Fibroblast of lung (primary cell): ENCODE results near the gene VPS25. TPM values are rescaled to one million over a fixed set of nuclear protein-coding genes. Genes with fewer than 3 reads are reported as not detected.

Experiments used
- DNase-seq, 2 donors: peaks; one replicate each; pipeline versions ENCODE4 v3.0.0 to v3.0.0-alpha.2; 2010; ENCODE audit warnings: low read depth in 2 of 2
- H2AFZ ChIP-seq: 2 replicates; pipeline ENCODE4 v1.5.1; 2012; ENCODE audit warnings: low read length, control low read depth, inconsistent platforms
- H3K27ac ChIP-seq: 2 replicates; pipeline ENCODE4 v1.5.1; 2011; ENCODE audit warnings: low read length, control low read depth; ENCODE audit not compliant: insufficient read depth
- H3K27me3 ChIP-seq: 2 replicates; pipeline ENCODE4 v1.5.1; 2011; ENCODE audit warnings: mild to moderate bottlenecking, low read length; ENCODE audit not compliant: control insufficient read depth, insufficient read depth
- H3K36me3 ChIP-seq: 2 replicates; pipeline ENCODE4 v1.5.1; 2011; ENCODE audit warnings: low read length; ENCODE audit not compliant: control insufficient read depth, insufficient read depth
- H3K4me1 ChIP-seq: 2 replicates; pipeline ENCODE4 v1.5.1; 2011; ENCODE audit warnings: low read length; ENCODE audit not compliant: control insufficient read depth, insufficient read depth; ENCODE audit errors: extremely low read depth
- H3K4me2 ChIP-seq: 2 replicates; pipeline ENCODE4 v1.5.1; 2011; ENCODE audit warnings: low read length, control low read depth; ENCODE audit not compliant: insufficient read depth; ENCODE audit errors: extremely low read depth
- H3K4me3 ChIP-seq, 4 experiments: fragments of 200-600 bp in 1 of 4; sonication (generic) in 1 of 4; replicated peaks in 1 of 4; 2 replicates each; pipeline ENCODE4 v1.5.1; 2011 to 2016; ENCODE audit warnings: low read length in 4 of 4, low read depth in 3 of 4, mild to moderate bottlenecking in 3 of 4, control low read depth in 2 of 4, inconsistent platforms in 1 of 4, mixed read lengths in 1 of 4; ENCODE audit not compliant: insufficient read depth in 1 of 4; ENCODE audit errors: control extremely low read depth in 1 of 4
- H3K79me2 ChIP-seq: 2 replicates; pipeline ENCODE4 v1.5.1; 2012; ENCODE audit warnings: mild to moderate bottlenecking, low read length, inconsistent platforms; ENCODE audit not compliant: control insufficient read depth, insufficient read depth
- H3K9ac ChIP-seq: 2 replicates; pipeline ENCODE4 v1.5.1; 2011; ENCODE audit warnings: mild to moderate bottlenecking, low read length, control low read depth; ENCODE audit not compliant: insufficient read depth
- H3K9me3 ChIP-seq: 2 replicates; pipeline ENCODE4 v1.5.1; 2012; ENCODE audit warnings: low read depth, low read length; ENCODE audit not compliant: control insufficient read depth, insufficient read depth
- H4K20me1 ChIP-seq: 2 replicates; pipeline ENCODE4 v1.5.1; 2011; ENCODE audit warnings: low read length; ENCODE audit not compliant: control insufficient read depth, insufficient read depth; ENCODE audit errors: extremely low read depth
- CTCF ChIP-seq, 2 donors: IDR thresholded peaks in 1 of 2; conservative IDR thresholded peaks in 1 of 2; 1 replicate in 1 of 2; 2 replicates in 1 of 2; pipeline ENCODE4 v1.5.1; 2011 to 2012; ENCODE audit warnings: low read length in 2 of 2, control low read depth in 1 of 2, inconsistent platforms in 1 of 2, low read depth in 1 of 2, mild to moderate bottlenecking in 1 of 2
- EZH2 ChIP-seq: IDR thresholded peaks from 2 replicates; pipeline ENCODE4 v1.5.1; 2012; ENCODE audit warnings: low read length, control low read depth, mild to moderate bottlenecking; ENCODE audit errors: missing control alignments
- polyA plus RNA-seq, 2 donors: library from polyadenylated mRNA; depleted of rRNA in 1 of 2; stranded (reverse) in 1 of 2; unstranded in 1 of 2; fragments of >200 nt; gene quantifications; 2 replicates each; pipeline ENCODE4 v1.2.1, GENCODE V29; 2011 to 2012; ENCODE audit warnings: missing spikeins in 1 of 2
- total RNA-seq: library from RNA; depleted of rRNA; stranded (reverse); fragments of >200 nt; gene quantifications from 2 replicates; pipeline ENCODE4 v1.2.1, GENCODE V29; 2014

The VPS25 gene
- total and polyA plus RNA-seq, 2 donors (not counting 1 experiment from before 2014, with no cell fraction given), result 43.6 to 92.7 TPM

- no peak for TF ChIP-seq CTCF (conservative IDR thresholded peaks at IDR 0.05 in 1 of 2, IDR thresholded peaks at IDR 0.05 in 1 of 2; ENCODE audit: low read depth in 1 of 2, low read length in 2 of 2)
- no peaks in the 10 kb centered on the region for H4K20me1 ChIP-seq
- no peak overlapping the region for H3K27ac ChIP-seq
These were observed 31.7 kb downstream of the VPS25 start for GRCh38 chr17:42804918-42805367.

GRCh38 chr17:42806249-42806648, 33.0 kb downstream of the VPS25 start:
- no peaks in the 10 kb centered on the region for H3K27me3 ChIP-seq
- H3K9me3 ChIP-seq, result no peaks in the 10 kb centered on the region
- H3K4me3 ChIP-seq, result no peak overlapping the region
- H3K4me2 ChIP-seq, result no peak overlapping the region
- peaks cover 4% of the 10 kb centered on the region for H3K4me1 ChIP-seq
- H3K79me2 ChIP-seq, result no peaks in the 10 kb centered on the region
- DNase-seq, result no peak
- no peak overlapping the region for H2AFZ ChIP-seq
- H3K36me3 ChIP-seq, result no peaks in the 10 kb centered on the region
- H3K9ac ChIP-seq, result no peak overlapping the region
- TF ChIP-seq CTCF (conservative IDR thresholded peaks at IDR 0.05 in 1 of 2, IDR thresholded peaks at IDR 0.05 in 1 of 2; ENCODE audit: low read depth in 1 of 2, low read length in 2 of 2) (no peak), EZH2 (no peak)
- no peak overlapping the region for H3K27ac ChIP-seq
- H4K20me1 ChIP-seq, result no peaks in the 10 kb centered on the region

More at GRCh38 chr17:42804918-42805367, 31.7 kb downstream of the VPS25 start:
- Histone ChIP-seq H3K79me2 (no peaks in the 10 kb centered on the region), H3K36me3 (no peaks in the 10 kb centered on the region), H3K27me3 (no peaks in the 10 kb centered on the region), H3K4me1 (peaks cover 4% of the 10 kb centered on the region), H3K4me2 (no peak overlapping the region), H3K9me3 (no peaks in the 10 kb centered on the region), H3K9ac (no peak overlapping the region), H3K4me3 (no peak overlapping the region), H2AFZ (no peak overlapping the region)
- DNase-seq, result no peak

GRCh38 chr17:42809250-42809649, 36.0 kb downstream of the VPS25 start:
- Histone ChIP-seq H2AFZ (no peak overlapping the region), H4K20me1 (no peaks in the 10 kb centered on the region), H3K79me2 (no peaks in the 10 kb centered on the region), H3K4me2 (no peak overlapping the region), H3K36me3 (peaks cover 2% of the 10 kb centered on the region), H3K9ac (no peak overlapping the region), H3K4me1 (peaks cover 4% of the 10 kb centered on the region), H3K9me3 (no peaks in the 10 kb centered on the region), H3K4me3 (no peak overlapping the region), H3K27me3 (no peaks in the 10 kb centered on the region), H3K27ac (no peak overlapping the region)
- DNase-seq, result peak; percentile 77 to 85
- TF ChIP-seq CTCF (conservative IDR thresholded peaks at IDR 0.05 in 1 of 2, IDR thresholded peaks at IDR 0.05 in 1 of 2; ENCODE audit: low read depth in 1 of 2, low read length in 2 of 2) (no peak), EZH2 (no peak)
